Measurements from ENCODE around the gene TCEA2. TPM values are rescaled to one million over a fixed set of nuclear protein-coding genes. Genes with fewer than 3 reads are reported as not detected.

Gene TCEA2
- total and polyA plus RNA-seq, 2 of the 13 experiments (the other 11 are each of a cell fraction or from before 2014, with no cell fraction given): 28.1 to 33.7 TPM

GRCh38 chr20:64045346-64046011 lies 17.5 kb upstream of the TCEA2 start (continued):
- TF ChIP-seq, protein P1, sequence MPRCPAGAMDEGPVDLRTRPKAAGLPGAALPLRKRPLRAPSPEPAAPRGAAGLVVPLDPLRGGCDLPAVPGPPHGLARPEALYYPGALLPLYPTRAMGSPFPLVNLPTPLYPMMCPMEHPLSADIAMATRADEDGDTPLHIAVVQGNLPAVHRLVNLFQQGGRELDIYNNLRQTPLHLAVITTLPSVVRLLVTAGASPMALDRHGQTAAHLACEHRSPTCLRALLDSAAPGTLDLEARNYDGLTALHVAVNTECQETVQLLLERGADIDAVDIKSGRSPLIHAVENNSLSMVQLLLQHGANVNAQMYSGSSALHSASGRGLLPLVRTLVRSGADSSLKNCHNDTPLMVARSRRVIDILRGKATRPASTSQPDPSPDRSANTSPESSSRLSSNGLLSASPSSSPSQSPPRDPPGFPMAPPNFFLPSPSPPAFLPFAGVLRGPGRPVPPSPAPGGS (CRISPR knock-in tag; IDR thresholded peaks at IDR 0.05): 0 out of 2 replicates have a peak, but pooled peaks have one; percentile 37
- TF ChIP-seq ZNF644 (CRISPR knock-in tag; IDR thresholded peaks at IDR 0.05; ENCODE audit: low read depth): no peak
- 0 out of 2 replicates have a peak, but pooled peaks have one; percentile 38 for TF ChIP-seq ZNF572 (CRISPR knock-in tag; IDR thresholded peaks at IDR 0.05)
- TF ChIP-seq EED (CRISPR knock-in tag; IDR thresholded peaks at IDR 0.05): peak; percentile 7; the same call in 1 of the 2 replicates
- no peak for TF ChIP-seq ZNF75D (CRISPR knock-in tag; IDR thresholded peaks at IDR 0.05; ENCODE audit: borderline replicate concordance)
- no peak for TF ChIP-seq ATF7 (IDR thresholded peaks at IDR 0.05)
- 0 out of 2 replicates have a peak, but pooled peaks have one; percentile 41 for TF ChIP-seq ATF7 (CRISPR knock-in tag; IDR thresholded peaks at IDR 0.05)
- TF ChIP-seq, protein P2, sequence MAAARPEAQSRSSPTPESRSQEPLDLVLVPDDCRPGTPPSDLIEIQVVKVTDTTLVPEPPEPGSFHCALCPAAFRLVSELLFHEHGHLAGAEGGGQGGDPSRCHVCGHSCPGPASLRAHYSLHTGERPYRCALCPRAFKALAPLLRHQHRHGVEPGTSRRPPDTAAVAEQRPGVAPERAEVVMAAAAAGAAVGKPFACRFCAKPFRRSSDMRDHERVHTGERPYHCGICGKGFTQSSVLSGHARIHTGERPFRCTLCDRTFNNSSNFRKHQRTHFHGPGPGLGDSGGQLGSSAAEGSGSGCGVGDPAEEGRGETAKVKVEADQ (CRISPR knock-in tag; IDR thresholded peaks at IDR 0.05; ENCODE audit: borderline replicate concordance): 0 out of 2 replicates have a peak, but pooled peaks have one; percentile 64
- no peak for TF ChIP-seq MXD4 (CRISPR knock-in tag; IDR thresholded peaks at IDR 0.05)

DNA sequence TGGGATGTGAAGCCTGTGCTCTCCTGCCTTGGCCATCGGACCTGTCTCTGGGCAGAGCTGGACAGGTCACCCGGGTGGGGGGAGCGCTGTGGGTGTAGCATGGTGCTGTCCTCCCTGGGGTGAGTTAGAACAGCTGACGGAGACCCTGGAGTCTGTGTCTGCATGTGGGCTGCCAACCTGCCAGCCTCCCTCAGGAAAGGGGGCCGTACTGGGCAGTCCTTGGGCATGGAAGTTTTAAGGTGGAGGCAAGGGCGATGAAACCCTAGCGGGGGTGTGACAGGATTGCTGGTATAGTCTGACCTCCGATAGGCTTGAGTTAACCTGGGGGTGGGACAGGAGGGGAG lies 16.0 kb upstream of the TCEA2 start:
- intact Hi-C loops (cut with micrococcal nuclease; ENCODE audit: unreplicated experiment) (no loop called here), in situ Hi-C loops (cut with HindIII; ENCODE audit: extremely low pct_ligation_motif_present, low pct_unique_long_range_greater_than_20kb) (no loop called here)
- no peak for DNase-seq (ENCODE audit: low spot score)
- POLR2A ChIA-PET: interaction anchor here (0.8 to 1.6 kb wide), 2 partner anchors 10 to 66 kb away, joined by 3 to 5 read pairs; partner anchors contain the start of gene PRPF6
- Histone ChIP-seq H3K9me3 (ENCODE audit: low read length) (no peaks in the 10 kb centered on the region), H3K4me3 (replicated peaks in 1 of 3; ENCODE audit: insufficient read depth in 1 of 3, low read depth in 2 of 3, low read length in 3 of 3) (no peak overlapping the region), H3K27ac (ENCODE audit: extremely low read length, insufficient read depth, low read length) (no peak overlapping the region), H3K4me1 (ENCODE audit: insufficient read depth, low read length) (peaks cover 57% of the 10 kb centered on the region), H3K36me3 (replicated peaks in 1 of 2; ENCODE audit: control insufficient read depth in 1 of 2, insufficient read depth in 2 of 2, low read length in 2 of 2) (no peaks in the 10 kb centered on the region), H3K9ac (ENCODE audit: insufficient read depth, low read depth, low read length) (no peak overlapping the region), H2AFZ (ENCODE audit: low read length) (no peak overlapping the region), H3K79me2 (ENCODE audit: insufficient read depth, low read length) (peaks cover 4% of the 10 kb centered on the region), H3K27me3 (ENCODE audit: control insufficient read depth in 1 of 2, insufficient read depth in 2 of 2, low read length in 2 of 2) (no peaks in the 10 kb centered on the region; a peak in 1 of 5 replicates), H4K20me1 (ENCODE audit: insufficient read depth, low read length) (no peaks in the 10 kb centered on the region), H3K4me2 (ENCODE audit: low read depth, low read length) (no peak overlapping the region)
- no peak for FAIRE-seq
- no TSS peak for BruUV-seq (replicated peaks)
- 96% methylated on average over 8 of the region's 8 CpGs for WGBS (ENCODE audit: low lambda C conversion rate)
- CTCF ChIA-PET (ENCODE audit: low intra/inter-chr PET ratio, low total read pairs): no interaction called here
- no peak for ATAC-seq
- TF ChIP-seq IKZF4 (CRISPR knock-in tag; IDR thresholded peaks at IDR 0.05; ENCODE audit: borderline replicate concordance, low read depth, not compliant biosample characterization) (no peak), RBFOX2 (IDR thresholded peaks at IDR 0.05; ENCODE audit: low read depth, low read length) (peak; percentile 42; the same call in 1 of the 2 replicates), CREM (IDR thresholded peaks at IDR 0.05) (no peak), CREM (CRISPR knock-in tag; IDR thresholded peaks at IDR 0.05) (no peak), PTBP1 (IDR thresholded peaks at IDR 0.05; ENCODE audit: low read depth, low read length, poor library complexity, severe bottlenecking) (peak; percentile 38), HOMEZ (CRISPR knock-in tag; IDR thresholded peaks at IDR 0.05; ENCODE audit: low read depth) (no peak), ZNF383 (CRISPR knock-in tag; IDR thresholded peaks at IDR 0.05; ENCODE audit: borderline replicate concordance) (no peak), AGO2 (optimal IDR thresholded peaks at IDR 0.05; ENCODE audit: low read depth, low read length) (peak; percentile 83), PRPF4 (IDR thresholded peaks at IDR 0.05; ENCODE audit: low read depth, low read length, poor library complexity, severe bottlenecking) (no peak)
- TF ChIP-seq, protein P3, sequence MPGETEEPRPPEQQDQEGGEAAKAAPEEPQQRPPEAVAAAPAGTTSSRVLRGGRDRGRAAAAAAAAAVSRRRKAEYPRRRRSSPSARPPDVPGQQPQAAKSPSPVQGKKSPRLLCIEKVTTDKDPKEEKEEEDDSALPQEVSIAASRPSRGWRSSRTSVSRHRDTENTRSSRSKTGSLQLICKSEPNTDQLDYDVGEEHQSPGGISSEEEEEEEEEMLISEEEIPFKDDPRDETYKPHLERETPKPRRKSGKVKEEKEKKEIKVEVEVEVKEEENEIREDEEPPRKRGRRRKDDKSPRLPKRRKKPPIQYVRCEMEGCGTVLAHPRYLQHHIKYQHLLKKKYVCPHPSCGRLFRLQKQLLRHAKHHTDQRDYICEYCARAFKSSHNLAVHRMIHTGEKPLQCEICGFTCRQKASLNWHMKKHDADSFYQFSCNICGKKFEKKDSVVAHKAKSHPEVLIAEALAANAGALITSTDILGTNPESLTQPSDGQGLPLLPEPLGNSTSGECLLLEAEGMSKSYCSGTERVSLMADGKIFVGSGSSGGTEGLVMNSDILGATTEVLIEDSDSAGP (CRISPR knock-in tag; IDR thresholded peaks at IDR 0.05; ENCODE audit: borderline replicate concordance): no peak
